GM21619 (cell line): Measurements from ENCODE around the gene ADAMTS15.

Source experiments
- ATAC-seq: cut with Tn5 transposase; IDR thresholded peaks from one replicate; pipeline ENCODE4 v1.9.1; 2021; ENCODE audit not compliant: unreplicated experiment

Gene ADAMTS15

GRCh38 chr11:130457623-130458409, 9.4 kb downstream of the ADAMTS15 start:
- no peak for ATAC-seq

- no peak for ATAC-seq
These were observed 9.9 kb downstream of the ADAMTS15 start for GRCh38 chr11:130458410-130458729.

GRCh38 chr11:130459521-130459920, 11.1 kb downstream of the ADAMTS15 start:
- no peak for ATAC-seq

GRCh38 chr11:130462101-130462885, 13.8 kb downstream of the ADAMTS15 start:
- ATAC-seq = no peak

- no peak for ATAC-seq
These were observed 14.5 kb downstream of the ADAMTS15 start for GRCh38 chr11:130462931-130463330.

- ATAC-seq = no peak
These were observed 15.9 kb downstream of the ADAMTS15 start for GRCh38 chr11:130464291-130464812.

GRCh38 chr11:130465263-130465662, 16.8 kb downstream of the ADAMTS15 start:
- no peak for ATAC-seq

GRCh38 chr11:130467116-130467900, 18.9 kb downstream of the ADAMTS15 start:
- ATAC-seq = no peak

GRCh38 chr11:130469181-130469580, 20.7 kb downstream of the ADAMTS15 start:
- ATAC-seq = no peak

- no peak for ATAC-seq
These were observed 22.6 kb downstream of the ADAMTS15 start for GRCh38 chr11:130470832-130471706.

GRCh38 chr11:130471731-130472433, 23.4 kb downstream of the ADAMTS15 start:
- ATAC-seq = no peak

GRCh38 chr11:130472434-130472961, 24.1 kb downstream of the ADAMTS15 start:
- ATAC-seq = no peak

GRCh38 chr11:130473056-130473794, 24.8 kb downstream of the ADAMTS15 start:
- no peak for ATAC-seq

- ATAC-seq = no peak
These were observed 25.4 kb downstream of the ADAMTS15 start for GRCh38 chr11:130473795-130474377.

GRCh38 chr11:130474637-130475400, 26.4 kb downstream of the ADAMTS15 start:
- ATAC-seq = no peak

- ATAC-seq = no peak
These were observed 27.1 kb downstream of the ADAMTS15 start for GRCh38 chr11:130475426-130476053.

GRCh38 chr11:130476200-130476921, 27.9 kb downstream of the ADAMTS15 start:
- no peak for ATAC-seq
